ENCODE results near the gene COL12A1.

Gene COL12A1

DNA sequence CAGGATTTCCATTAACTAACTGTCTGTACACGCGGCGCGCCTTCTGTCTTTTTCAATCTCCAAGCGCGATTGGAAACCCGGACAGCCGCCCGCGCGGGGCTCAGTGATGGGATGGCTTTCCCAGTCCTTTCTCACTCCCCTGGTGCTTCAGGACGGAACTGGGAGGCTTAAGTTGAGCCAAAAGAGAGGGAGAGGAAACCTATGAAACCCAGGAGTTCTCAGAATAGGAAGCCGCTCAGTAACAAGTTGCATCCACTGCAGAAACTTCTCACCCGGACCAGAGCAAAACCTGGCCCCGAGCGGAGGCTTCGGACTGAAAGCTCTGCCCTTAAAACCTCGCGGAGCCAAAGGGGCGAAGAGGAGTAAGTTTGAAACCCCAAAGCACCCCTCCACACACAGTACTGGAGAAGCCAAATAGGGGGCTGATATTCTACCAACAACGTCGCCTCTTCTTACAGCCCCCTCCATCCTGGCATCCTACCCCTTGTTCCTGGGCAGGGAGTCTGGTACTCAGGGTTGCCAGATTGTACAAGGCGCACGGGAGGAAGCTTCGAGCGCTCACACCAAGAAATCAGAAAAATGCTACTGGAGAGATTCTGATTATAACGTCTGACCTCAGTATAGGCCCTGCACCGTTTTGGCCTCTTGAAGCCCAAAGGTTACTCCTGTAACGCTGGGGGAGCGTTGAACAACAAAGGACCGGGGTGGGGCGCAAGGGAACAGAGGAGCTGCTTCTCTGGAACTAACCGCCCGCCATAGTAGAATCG lies 906 bp upstream of the COL12A1 start:
- TF ChIP-seq, protein P1, sequence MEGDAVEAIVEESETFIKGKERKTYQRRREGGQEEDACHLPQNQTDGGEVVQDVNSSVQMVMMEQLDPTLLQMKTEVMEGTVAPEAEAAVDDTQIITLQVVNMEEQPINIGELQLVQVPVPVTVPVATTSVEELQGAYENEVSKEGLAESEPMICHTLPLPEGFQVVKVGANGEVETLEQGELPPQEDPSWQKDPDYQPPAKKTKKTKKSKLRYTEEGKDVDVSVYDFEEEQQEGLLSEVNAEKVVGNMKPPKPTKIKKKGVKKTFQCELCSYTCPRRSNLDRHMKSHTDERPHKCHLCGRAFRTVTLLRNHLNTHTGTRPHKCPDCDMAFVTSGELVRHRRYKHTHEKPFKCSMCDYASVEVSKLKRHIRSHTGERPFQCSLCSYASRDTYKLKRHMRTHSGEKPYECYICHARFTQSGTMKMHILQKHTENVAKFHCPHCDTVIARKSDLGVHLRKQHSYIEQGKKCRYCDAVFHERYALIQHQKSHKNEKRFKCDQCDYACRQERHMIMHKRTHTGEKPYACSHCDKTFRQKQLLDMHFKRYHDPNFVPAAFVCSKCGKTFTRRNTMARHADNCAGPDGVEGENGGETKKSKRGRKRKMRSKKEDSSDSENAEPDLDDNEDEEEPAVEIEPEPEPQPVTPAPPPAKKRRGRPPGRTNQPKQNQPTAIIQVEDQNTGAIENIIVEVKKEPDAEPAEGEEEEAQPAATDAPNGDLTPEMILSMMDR (IDR thresholded peaks at IDR 0.05; ENCODE audit: low read depth, low read length, missing control alignments) = no peak
- peak overlapping the region; percentile 86 for H3K4me3 ChIP-seq (replicated peaks; ENCODE audit: low read depth, low read length)
- DNase-seq (ENCODE audit: extremely low read depth, low read depth) = no peak

DNA sequence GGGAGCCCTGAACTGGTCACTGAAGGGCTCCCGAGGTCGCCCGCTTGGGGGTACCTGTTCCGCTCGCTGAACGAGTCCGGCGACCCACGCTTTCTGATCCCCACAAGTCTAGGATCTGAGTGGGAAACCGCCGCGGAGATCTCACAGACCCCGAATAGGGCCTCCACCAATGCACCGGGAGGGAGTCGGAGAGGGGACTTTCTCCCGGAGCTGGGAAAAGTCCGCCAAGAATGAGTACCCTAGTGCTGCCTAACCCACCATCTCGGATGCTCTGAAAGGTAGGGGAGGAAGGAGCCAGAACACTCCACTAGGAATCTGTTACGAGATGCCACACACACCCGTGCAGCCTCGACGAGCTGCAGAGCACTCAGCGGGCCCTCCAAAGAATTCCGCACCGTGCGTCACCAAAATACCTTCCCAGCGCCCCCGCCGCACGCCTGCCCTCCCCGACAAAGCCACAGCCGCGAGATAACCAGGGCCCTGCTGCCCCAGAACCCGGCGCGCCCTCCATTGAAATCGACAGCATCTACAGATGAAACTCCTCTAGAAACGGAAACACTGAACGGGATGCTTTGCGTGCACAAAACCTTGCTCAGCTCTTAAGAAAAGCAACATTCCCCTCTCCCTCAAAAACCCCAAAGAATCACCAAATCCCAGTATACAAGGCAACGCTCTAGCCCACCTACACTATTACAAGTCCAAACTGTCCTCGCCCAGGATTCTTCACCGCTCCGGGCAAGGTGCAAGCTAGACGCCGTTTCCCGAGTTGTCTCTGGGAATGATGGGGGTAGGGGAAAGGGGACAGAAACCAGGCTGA lies 686 bp downstream of the COL12A1 start:
- H3K4me3 ChIP-seq (replicated peaks; ENCODE audit: low read depth, low read length) = peak overlapping the region; percentile 86
- TF ChIP-seq, protein P1 (IDR thresholded peaks at IDR 0.05; ENCODE audit: low read depth, low read length, missing control alignments) = no peak
- no peak for DNase-seq (ENCODE audit: extremely low read depth, low read depth)

DNA sequence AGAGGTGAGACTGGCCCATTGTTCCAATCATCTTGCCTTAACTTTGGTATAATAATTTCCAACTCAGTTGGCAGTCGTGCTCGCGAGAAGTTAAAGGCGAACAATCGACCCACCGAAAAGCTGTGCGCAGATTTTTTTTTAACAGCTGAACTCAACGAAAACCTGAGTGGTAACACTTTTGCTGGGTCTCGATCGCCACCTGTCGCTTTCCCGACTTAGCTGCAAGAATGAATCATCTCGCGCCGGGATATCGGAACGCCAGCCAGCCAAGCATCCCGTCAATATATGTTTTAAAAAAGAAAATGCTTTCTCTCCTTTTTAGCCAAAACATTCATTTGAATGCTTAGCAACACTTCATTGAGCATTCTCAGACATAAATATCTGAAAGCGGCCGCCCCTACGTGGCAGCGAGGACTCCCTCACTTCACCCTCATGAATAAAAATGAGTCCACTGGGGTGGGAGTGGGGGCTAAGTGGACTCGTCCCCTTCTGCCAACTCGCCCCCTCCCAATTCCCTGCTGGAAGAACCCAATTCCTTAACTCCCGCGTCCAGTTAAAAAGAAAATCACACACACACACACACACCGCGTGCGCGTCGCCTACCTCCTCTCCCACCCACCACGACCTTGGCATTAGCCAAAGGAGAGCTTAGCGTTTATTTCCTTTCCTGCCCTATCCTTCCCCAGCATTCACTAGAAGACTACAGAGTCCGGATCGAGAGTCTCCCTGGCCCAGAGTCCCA lies 1.5 kb downstream of the COL12A1 start:
- TF ChIP-seq, protein P1 (IDR thresholded peaks at IDR 0.05; ENCODE audit: low read depth, low read length, missing control alignments) = peak; percentile 76
- H3K4me3 ChIP-seq (replicated peaks; ENCODE audit: low read depth, low read length) = peak overlapping the region; percentile 86
- DNase-seq (ENCODE audit: extremely low read depth, low read depth) = peak; percentile 83

DNA sequence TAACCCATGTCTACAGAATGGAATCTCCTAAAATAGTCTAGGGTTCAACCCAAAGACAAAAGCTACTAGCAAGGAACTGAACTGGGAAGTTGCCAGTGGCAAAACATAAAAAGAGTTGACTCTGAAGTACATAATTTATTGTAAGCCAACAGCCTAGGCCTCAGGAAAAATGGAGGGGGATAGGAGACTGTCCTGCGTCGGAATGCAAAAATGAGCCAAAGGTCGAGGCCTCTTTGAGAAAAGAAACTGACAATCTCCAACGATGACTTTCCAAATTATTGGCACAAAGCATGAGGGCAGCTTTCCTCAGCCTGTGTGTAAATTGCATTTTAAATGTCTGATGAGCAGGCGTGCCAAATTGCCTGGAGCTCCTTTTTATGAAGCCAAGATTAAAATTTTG lies 2.1 kb downstream of the COL12A1 start:
- H3K4me3 ChIP-seq (replicated peaks; ENCODE audit: low read depth, low read length) = peak overlapping the region; percentile 86
- DNase-seq (ENCODE audit: extremely low read depth, low read depth) = no peak
- TF ChIP-seq, protein P1 (IDR thresholded peaks at IDR 0.05; ENCODE audit: low read depth, low read length, missing control alignments) = no peak

DNA sequence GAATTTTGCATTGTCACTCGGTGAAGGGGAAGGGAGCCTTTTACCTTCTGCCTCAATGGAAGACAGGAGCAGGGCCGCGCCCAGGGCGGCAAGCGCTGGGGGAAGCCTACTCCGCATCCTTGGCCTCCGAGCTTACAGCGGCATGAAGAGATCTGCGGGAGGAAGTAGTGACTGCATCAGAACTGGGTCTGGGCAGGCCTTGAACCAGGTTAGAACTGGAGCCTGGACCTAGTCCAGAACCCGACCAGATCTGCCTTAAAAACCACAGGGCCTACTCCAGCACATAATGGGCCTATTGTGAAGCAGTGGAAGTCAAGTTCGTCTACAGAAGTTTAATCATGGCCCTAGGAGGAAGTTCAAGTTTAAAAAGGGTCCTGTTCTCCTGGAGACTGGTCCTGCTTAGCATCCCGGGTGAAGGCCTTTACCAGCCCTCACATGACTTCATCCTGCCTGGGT lies 3.1 kb downstream of the COL12A1 start:
- TF ChIP-seq, protein P1 (IDR thresholded peaks at IDR 0.05; ENCODE audit: low read depth, low read length, missing control alignments) = no peak

DNA sequence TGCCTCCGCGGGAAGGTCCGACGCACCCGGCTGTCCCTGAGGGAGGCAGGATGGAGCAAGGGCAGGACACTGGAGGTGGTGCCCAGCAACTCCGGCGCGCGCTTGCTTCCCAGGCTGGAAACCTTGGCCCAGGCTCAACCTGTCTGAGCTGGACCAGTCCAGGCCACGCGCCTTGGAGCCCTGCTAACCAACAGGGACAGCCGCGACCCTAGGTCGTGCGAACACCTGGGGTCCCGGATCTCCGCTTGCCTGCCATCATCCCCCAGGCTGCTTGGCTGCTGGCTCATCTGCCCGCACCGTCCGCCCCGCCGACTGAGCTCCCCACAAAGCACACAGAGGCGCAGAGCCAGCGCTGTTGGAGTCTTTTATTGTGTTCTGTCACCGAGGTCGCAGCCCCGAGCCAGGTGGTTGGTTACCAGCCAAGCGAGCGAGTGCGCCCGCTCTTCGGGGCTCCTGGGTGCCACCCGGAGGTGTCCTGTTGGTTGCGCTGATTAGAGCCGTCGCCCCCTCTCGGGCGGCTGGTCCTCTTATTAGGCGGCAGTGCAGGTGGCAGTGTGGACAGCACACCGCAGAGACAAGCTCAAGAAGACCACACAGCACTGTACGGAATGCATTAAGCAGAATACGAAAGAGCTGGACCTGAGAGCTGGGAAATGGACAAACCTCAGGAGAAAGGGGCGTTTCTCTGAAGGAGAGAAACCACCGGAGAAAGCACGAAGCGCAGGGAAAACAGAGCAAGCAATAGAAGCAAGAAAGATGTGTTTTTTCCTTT lies 3.8 kb downstream of the COL12A1 start:
- TF ChIP-seq, protein P1 (IDR thresholded peaks at IDR 0.05; ENCODE audit: low read depth, low read length, missing control alignments) = no peak
- peak overlapping the region; percentile 86 for H3K4me3 ChIP-seq (replicated peaks; ENCODE audit: low read depth, low read length)
- no peak for DNase-seq (ENCODE audit: extremely low read depth, low read depth)

More for the DNA sequence above, 3.1 kb downstream of the COL12A1 start:
- no peak for DNase-seq (ENCODE audit: extremely low read depth, low read depth)
- H3K4me3 ChIP-seq (replicated peaks; ENCODE audit: low read depth, low read length) = peak overlapping the region; percentile 86

All from HFF-Myc (cell line).